ENCODE results near the gene SH3GLB1.

The SH3GLB1 gene

DNA sequence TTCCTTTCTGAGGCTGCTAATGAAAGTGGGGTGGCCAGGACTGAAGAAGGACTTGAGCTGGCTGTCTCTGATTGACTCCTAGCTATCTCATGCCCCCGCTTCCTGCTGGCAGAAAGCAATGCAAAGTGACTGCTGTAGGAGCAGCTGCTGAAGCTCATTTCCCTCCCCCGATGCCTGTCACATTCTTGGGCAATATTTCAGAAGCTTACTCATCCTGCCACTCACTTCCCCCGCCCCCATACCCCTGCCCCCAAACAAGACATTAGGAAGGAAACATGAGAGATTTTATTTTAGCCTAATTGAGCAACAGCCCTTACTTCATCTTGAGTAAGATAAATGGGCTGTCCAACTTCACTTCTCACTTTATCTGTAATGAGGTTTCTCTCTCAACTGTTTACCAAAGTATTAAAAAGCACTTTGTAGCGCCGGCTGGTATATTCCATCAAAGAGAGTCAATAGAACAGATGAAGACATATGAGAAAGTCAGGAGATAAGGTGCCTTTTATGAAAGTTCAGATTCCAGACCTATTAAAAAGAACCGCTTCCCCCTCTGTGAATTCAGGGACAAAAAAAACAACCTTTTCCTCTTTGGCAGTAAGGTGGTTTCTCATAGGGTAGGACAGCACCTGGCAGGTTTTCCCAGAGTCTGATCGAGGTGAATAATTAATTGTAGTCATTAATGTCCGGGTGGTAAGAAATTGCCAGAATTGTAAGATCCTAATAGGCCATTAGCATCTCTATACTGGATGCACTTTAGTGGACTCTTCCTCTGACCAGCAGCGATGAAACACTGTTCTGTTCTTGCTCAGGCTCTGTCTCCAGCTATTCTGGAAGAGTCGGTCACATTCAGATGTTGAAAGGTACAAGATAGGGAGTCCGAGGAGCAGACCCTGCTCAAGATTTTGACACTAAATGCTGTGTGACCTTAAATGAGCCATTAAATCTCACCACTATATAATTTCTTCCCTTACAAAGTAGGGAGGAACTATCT, 70.2 kb downstream of the SH3GLB1 start:
- peak; percentile 96 for DNase-seq

GRCh38 chr1:86775395-86775794, 71.0 kb downstream of the SH3GLB1 start:
- DNase-seq = peak; percentile 90

DNA sequence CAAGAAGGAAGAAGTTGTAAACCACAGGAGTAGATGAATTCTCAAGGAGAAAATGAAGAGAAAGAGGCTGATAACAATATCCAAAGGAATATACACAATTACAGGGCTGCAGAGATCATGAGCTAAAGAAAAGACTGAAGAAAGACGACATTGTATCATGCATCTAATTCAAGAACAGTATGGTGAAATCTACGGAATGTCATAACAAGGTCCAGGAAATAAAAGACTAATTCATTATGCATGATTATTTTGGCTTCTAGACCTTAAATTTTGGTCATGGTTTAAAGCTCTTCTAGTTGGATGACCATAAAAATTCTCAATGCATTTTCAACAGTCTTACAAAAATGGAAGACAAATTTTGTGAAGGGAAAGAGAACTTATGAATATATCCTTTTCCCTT, 71.7 kb downstream of the SH3GLB1 start:
- DNase-seq = no peak

DNA sequence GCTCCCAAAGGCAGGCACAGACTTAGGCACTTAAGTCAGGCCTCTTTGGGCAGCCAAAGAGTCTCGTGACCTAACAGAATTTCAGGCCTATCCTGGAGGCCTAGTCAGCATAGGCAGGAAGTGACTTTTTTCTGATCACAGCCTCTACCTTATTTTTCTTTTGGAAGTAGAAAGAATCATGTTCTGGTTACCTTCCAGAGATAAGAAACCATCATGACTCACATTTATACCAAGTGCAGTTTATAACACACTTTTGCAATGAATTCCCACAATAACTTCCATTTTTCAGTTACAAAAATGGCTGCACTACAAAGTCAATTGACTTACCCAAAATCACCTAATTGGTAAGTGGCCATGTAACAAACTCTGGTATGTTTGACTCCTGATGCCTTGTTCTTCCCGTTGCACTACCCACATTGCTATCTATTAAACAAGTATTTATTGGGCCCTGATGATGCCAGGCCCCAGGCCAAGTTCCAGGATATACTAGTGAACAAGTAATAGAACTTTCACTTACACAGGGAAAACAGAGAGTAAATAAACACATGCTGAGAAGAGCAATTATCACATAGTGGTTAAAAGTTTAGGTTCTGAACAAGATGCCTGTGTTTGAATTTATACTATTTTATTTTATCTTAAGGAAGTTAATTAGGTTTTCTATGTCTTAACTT, 74.3 kb downstream of the SH3GLB1 start:
- peak; percentile 89 for DNase-seq

DNA sequence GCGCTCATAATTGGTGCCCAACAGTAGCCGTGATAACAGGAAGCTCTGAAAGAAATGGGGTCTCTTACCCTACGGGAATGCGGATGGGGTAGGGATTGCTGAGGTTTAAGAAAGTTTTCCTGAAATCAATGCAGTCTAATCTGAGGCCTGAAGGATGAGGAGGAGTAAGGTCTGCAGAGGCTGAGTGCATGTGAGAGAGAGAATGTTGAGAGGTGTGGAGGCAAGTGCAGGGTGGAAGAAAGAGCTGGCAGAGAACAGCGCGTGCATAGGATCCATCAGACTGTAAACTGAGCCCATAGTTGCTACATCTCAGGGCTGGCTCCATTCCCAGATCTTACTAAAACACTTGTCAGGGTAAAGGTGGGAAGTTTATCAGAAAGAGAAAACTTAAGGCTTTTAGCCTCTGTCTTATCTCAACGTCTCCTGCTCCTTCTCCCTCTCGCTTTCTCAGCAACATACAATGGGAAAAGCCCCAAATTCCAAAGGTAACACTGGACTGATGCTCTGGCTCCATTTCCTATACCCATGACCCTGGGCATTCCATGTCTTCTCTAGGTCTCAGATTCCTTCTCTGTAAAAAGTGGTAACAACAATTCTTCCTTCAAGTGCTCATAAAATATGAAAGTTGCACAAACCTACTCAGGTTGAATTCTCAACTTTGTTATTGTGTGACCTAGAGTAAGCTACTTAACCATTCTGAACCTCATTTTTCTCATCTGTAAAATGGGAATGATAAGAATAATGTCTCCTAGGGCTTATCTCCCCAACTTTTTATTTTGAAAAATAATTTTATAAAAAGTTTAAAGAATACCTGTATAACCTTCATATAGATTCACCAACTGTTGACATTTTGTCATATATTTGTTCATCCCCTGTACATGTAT, 75.2 kb downstream of the SH3GLB1 start:
- DNase-seq = peak; percentile 99

DNA sequence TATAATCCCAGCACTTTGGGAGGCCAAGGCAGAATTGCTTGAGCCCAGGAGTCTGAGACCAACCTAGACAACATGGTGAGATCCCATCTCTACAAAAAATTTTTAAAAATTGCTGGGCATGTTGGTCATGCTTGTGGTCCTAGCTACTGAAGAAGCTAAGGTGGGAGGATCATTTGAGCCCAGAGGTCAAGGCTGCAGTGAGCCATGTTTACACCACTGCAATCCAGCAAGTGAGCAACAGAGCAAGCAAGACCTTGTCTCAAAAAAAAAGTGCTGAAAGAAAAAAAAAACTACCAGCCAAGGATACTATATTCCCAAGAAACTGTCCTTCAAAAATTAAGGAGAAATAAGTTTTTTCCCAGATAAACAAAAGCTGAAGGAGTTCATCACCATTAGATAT, 78.1 kb downstream of the SH3GLB1 start:
- no peak for DNase-seq

DNA sequence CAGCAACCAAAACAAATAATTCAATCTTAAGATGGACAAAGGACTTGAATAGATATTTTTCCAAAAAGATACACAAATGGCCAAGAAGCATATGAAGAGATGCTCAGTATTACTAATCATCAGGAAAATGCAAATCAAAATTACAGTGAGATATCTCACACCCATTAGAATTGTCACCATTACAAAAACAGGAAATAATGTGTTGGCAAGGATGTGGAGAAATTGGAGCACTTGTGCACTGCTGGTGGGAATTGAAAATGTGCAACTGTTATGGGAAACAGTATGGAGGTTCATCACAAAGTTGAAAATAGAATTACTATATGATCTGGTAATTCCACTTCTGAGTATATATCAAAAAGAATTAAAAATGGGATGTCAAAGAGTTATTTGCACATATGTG, 83.2 kb downstream of the SH3GLB1 start:
- no peak for DNase-seq

DNA sequence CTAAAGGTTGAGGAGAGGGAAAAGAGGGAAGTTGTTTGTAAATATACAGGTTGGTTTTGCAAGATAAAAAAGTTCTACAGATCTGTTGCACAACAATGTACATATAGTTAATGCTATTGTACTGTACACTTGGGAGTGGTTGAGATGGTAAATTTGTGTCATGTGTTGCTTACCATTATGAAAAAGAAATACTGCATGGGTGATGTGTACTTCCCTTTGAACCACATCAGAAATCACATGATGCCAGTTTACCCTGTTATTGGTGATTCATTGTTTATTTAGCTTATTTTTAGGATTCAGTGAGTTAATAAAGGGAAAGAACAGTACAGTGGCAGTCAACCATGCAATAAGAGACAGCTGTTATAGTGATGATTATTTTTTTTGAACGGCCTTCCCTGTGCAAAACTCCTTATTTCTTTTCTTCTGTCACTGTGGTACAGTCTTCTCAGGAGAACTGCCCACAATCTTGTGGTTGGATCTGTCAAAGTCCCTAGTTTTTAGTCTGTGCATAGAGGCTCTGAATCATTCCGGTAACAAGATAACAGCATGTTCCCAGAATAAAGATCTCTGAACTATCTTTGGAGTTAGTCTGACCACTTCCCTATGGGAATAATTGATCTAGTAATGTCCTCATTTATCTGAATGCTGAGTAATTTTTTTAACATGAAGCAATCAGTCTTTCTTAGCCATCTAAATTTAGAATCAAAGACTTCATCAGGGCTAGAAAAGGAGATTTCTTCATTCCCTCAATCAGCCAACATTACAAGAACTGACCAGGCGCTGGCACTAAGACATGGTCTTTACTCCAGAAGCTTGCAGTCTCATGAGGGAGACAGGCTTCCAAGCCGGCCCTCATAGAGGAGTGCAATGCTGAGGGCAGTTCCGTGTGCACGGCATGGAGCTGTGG, 84.2 kb downstream of the SH3GLB1 start:
- peak; percentile 55 for DNase-seq

DNA sequence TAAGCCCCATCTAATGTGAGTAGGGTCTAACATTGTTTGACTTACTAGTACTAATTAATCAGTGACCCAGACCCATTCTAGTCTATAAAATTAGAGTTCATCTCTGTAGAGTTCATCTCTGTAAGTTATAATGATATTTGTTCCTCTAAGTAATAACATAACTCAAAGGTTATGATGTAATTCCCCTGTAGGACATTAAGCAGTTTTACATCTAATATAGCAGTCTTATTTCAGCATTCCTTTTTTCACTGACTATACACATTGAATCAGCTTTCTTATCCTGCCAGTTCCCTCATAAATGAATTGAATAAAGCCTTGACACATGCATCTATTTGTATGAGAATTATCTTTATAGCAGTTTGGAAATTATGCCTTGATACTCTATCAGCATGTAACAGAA, 90.9 kb downstream of the SH3GLB1 start:
- DNase-seq = no peak

All from NCI-H226 (cell line).